ENCODE measurements around the gene LAPTM4A. TPM values are rescaled to one million over a fixed set of nuclear protein-coding genes. Genes with fewer than 3 reads are reported as not detected.
"Not testable (repeated sequence)": the region's sequence is repeated elsewhere in the genome, so short reads cannot be mapped to it uniquely, and the experiment has no call there.

The LAPTM4A gene
- total and polyA plus RNA-seq, 10 donors, result 54.9 to 158 (median 113) TPM

GRCh38 chr2:20049637-20050036, 1.8 kb downstream of the LAPTM4A start:
- Histone ChIP-seq H3K27me3 (replicated peaks in 1 of 7) (peaks cover 0 to 9% (median 0%) of the 10 kb centered on the region in 7 donors), H3K9me3 (no peaks in the 10 kb centered on the region), H3K36me3 (peaks cover 0 to 16% (median 0%) of the 10 kb centered on the region in 6 donors), H3K4me1 (peaks cover 22 to 69% (median 46%) of the 10 kb centered on the region in 6 donors), H3K4me3 (peak overlapping the region; percentile 59 to 82 (median 70)), H3K27ac (peak overlapping the region; percentile 93 to 99 (median 97))
- no peak for DNase-seq
- 4 to 11% (median 7%) methylated on average over 4 of the region's 4 CpGs for WGBS, 5 donors
- TF ChIP-seq POLR2AphosphoS5 (IDR thresholded peaks at IDR 0.05), result no peak
- no peak for TF ChIP-seq CTCF (IDR thresholded peaks at IDR 0.05 in 8 of 11, conservative IDR thresholded peaks at IDR 0.05 in 3 of 11)
- TF ChIP-seq POLR2A (IDR thresholded peaks at IDR 0.05), result no peak
- intact Hi-C loops (cut with DNase I; ENCODE audit: low total_unique reads), result no loop called here

- peak overlapping the region in 7 of 8 donors; percentile 59 to 82 (median 69) for H3K4me3 ChIP-seq
- peaks cover 0 to 16% (median 0%) of the 10 kb centered on the region in 6 donors for H3K36me3 ChIP-seq
- WGBS, 5 donors, result 45 to 62% (median 51%) methylated on average over 6 of the region's 6 CpGs
- intact Hi-C loops (cut with DNase I; ENCODE audit: low total_unique reads), result no loop called here
- peak overlapping the region in 7 of 8 donors; percentile 95 to 99 (median 97) for H3K27ac ChIP-seq
- peaks cover 22 to 78% (median 54%) of the 10 kb centered on the region in 6 donors for H3K4me1 ChIP-seq
- TF ChIP-seq POLR2A (IDR thresholded peaks at IDR 0.05) (no peak), CTCF (IDR thresholded peaks at IDR 0.05 in 8 of 11, conservative IDR thresholded peaks at IDR 0.05 in 3 of 11) (no peak), POLR2AphosphoS5 (IDR thresholded peaks at IDR 0.05) (no peak)
- no peak for DNase-seq
- H3K27me3 ChIP-seq (replicated peaks in 1 of 7), result peaks cover 0 to 2% (median 0%) of the 10 kb centered on the region in 7 donors
- H3K9me3 ChIP-seq, result no peaks in the 10 kb centered on the region
These were observed 2.7 kb downstream of the LAPTM4A start for GRCh38 chr2:20048488-20049448.

- H3K27ac ChIP-seq; DNase-seq; H3K9me3 ChIP-seq; intact Hi-C loops (cut with DNase I; ENCODE audit: low total_unique reads); H3K4me3 ChIP-seq; H3K27me3 ChIP-seq (replicated peaks in 1 of 7): not testable (repeated sequence)
- WGBS, 5 donors, result 71 to 78% (median 77%) methylated on average over 4 of the region's 4 CpGs
- H3K4me1 ChIP-seq, result peaks cover 18 to 94% (median 59%) of the 10 kb centered on the region in 6 donors
- peaks cover 0 to 22% (median under 1%) of the 10 kb centered on the region in 6 donors for H3K36me3 ChIP-seq
These were observed 5.6 kb downstream of the LAPTM4A start for GRCh38 chr2:20045712-20046292.

- H3K36me3 ChIP-seq, result peaks cover 0 to 32% (median 10%) of the 10 kb centered on the region in 6 donors
- no peak for DNase-seq
- no peaks in the 10 kb centered on the region for H3K9me3 ChIP-seq
- WGBS, 5 donors, result 90 to 99% (median 93%) methylated on average over 4 of the region's 4 CpGs
- no peak overlapping the region for H3K27ac ChIP-seq
- TF ChIP-seq CTCF (IDR thresholded peaks at IDR 0.05 in 8 of 11, conservative IDR thresholded peaks at IDR 0.05 in 3 of 11) (no peak), POLR2AphosphoS5 (IDR thresholded peaks at IDR 0.05) (no peak), POLR2A (IDR thresholded peaks at IDR 0.05) (no peak)
- H3K4me1 ChIP-seq, result peaks cover 18 to 87% (median 53%) of the 10 kb centered on the region in 6 donors
- no peak overlapping the region for H3K4me3 ChIP-seq
- intact Hi-C loops (cut with DNase I; ENCODE audit: low total_unique reads), result no loop called here
- H3K27me3 ChIP-seq (replicated peaks in 1 of 7), result no peaks in the 10 kb centered on the region
These were observed 6.7 kb downstream of the LAPTM4A start for GRCh38 chr2:20044778-20045177.

Measured in spleen (tissue), 11 donors.